Progenitor cell of endocrine pancreas (in vitro differentiated cells): ENCODE data around the gene RFC5. TPM values are rescaled to one million over a fixed set of nuclear protein-coding genes. Genes with fewer than 3 reads are reported as not detected.
"Not testable (repeated sequence)": the region's sequence is repeated elsewhere in the genome, so short reads cannot be mapped to it uniquely, and the experiment has no call there.

Experiments
- DNase-seq: peaks from one replicate; pipeline ENCODE4 v3.0.0; 2021; ENCODE audit warnings: low spot score; ENCODE audit not compliant: unreplicated experiment
- H3K27ac Mint-ChIP-seq: 2 replicates; pipeline ENCODE4 v1.8.0; 2021; ENCODE audit warnings: mild to moderate bottlenecking, moderate library complexity, mixed read lengths
- H3K27me3 Mint-ChIP-seq: 2 replicates; pipeline ENCODE4 v1.8.0; 2021; ENCODE audit warnings: mixed read lengths
- H3K36me3 Mint-ChIP-seq: 2 replicates; pipeline ENCODE4 v1.8.0; 2022; ENCODE audit warnings: mixed read lengths; ENCODE audit not compliant: insufficient read depth
- H3K4me1 Mint-ChIP-seq: 2 replicates; pipeline ENCODE4 v1.8.0; 2021; ENCODE audit warnings: low read depth, mixed read lengths
- H3K4me3 Mint-ChIP-seq: 2 replicates; pipeline ENCODE4 v1.8.0; 2021; ENCODE audit warnings: low read depth, mild to moderate bottlenecking, moderate library complexity, mixed read lengths
- H3K9me3 Mint-ChIP-seq: 2 replicates; pipeline ENCODE4 v1.8.0; 2021; ENCODE audit warnings: low read depth, mixed read lengths
- CTCF ChIP-seq: fragments of 200-600 bp; sonication (generic); IDR thresholded peaks from one replicate; pipeline ENCODE4 v1.5.0; 2021; ENCODE audit warnings: antibody characterized with exemption, mild to moderate bottlenecking; ENCODE audit not compliant: unreplicated experiment
- total RNA-seq: library from RNA; stranded (reverse); gene quantifications from 2 replicates; pipeline ENCODE4 v1.2.1, GENCODE V29; 2021

RFC5 gene
- total RNA-seq, 1 donor from 2014 or later, result 37.4 TPM

- H3K36me3 Mint-ChIP-seq, result peaks cover 9% of the 10 kb centered on the region
- no peak overlapping the region for H3K27ac Mint-ChIP-seq
- DNase-seq, result no peak
- H3K4me1 Mint-ChIP-seq, result peaks cover 18% of the 10 kb centered on the region
- no peak overlapping the region for H3K4me3 Mint-ChIP-seq
- H3K9me3 Mint-ChIP-seq, result no peaks in the 10 kb centered on the region
- no peak for TF ChIP-seq CTCF
- H3K27me3 Mint-ChIP-seq, result no peaks in the 10 kb centered on the region
These were observed 48.9 kb downstream of the RFC5 start for GRCh38 chr12:118065380-118065779.

- no peak overlapping the region for H3K4me3 Mint-ChIP-seq
- H3K27ac Mint-ChIP-seq, result no peak overlapping the region
- TF ChIP-seq CTCF, result no peak
- H3K4me1 Mint-ChIP-seq, result peaks cover 11% of the 10 kb centered on the region
- H3K27me3 Mint-ChIP-seq, result no peaks in the 10 kb centered on the region
- H3K36me3 Mint-ChIP-seq, result peaks cover 14% of the 10 kb centered on the region
- no peak for DNase-seq
- no peaks in the 10 kb centered on the region for H3K9me3 Mint-ChIP-seq
These were observed 51.9 kb downstream of the RFC5 start for GRCh38 chr12:118068445-118068844.

- Mint-ChIP-seq H3K4me3 (no peak overlapping the region), H3K27me3 (no peaks in the 10 kb centered on the region), H3K4me1 (peaks cover 2% of the 10 kb centered on the region), H3K27ac (no peak overlapping the region), H3K9me3 (no peaks in the 10 kb centered on the region), H3K36me3 (peaks cover 14% of the 10 kb centered on the region)
- no peak for DNase-seq
- no peak for TF ChIP-seq CTCF
These were observed 54.1 kb downstream of the RFC5 start for GRCh38 chr12:118070650-118071049.

- peaks cover 2% of the 10 kb centered on the region for H3K4me1 Mint-ChIP-seq
- DNase-seq, result no peak
- no peaks in the 10 kb centered on the region for H3K27me3 Mint-ChIP-seq
- H3K4me3 Mint-ChIP-seq, result no peak overlapping the region
- H3K9me3 Mint-ChIP-seq, result no peaks in the 10 kb centered on the region
- no peak overlapping the region for H3K27ac Mint-ChIP-seq
- H3K36me3 Mint-ChIP-seq, result peaks cover 16% of the 10 kb centered on the region
- no peak for TF ChIP-seq CTCF
These were observed 57.3 kb downstream of the RFC5 start for GRCh38 chr12:118073768-118074167.

GRCh38 chr12:118081521-118081920 is 65.0 kb downstream of the RFC5 start:
- not testable (repeated sequence) for H3K4me1 Mint-ChIP-seq, H3K27ac Mint-ChIP-seq, H3K27me3 Mint-ChIP-seq, DNase-seq, H3K9me3 Mint-ChIP-seq, H3K4me3 Mint-ChIP-seq
- H3K36me3 Mint-ChIP-seq, result peaks cover 19% of the 10 kb centered on the region

Other genes with a start within 250 kb of the RFC5 start
- gene KSR2, start 47.7 kb upstream of the RFC5 start, total RNA-seq, result 1.8 TPM in 2 replicates
- 45.9 and 46.9 TPM in 2 replicates for gene WSB2, start 44.5 kb downstream of the RFC5 start, total RNA-seq
- 31.5 and 33.8 TPM in 2 replicates for gene VSIG10, start 87.3 kb downstream of the RFC5 start, total RNA-seq
- 216 and 224 TPM in 2 replicates for gene PEBP1, start 119.4 kb downstream of the RFC5 start, total RNA-seq